HG03571 (cell line): ENCODE data around the gene FAHD2A.
"Not testable (repeated sequence)": the region's sequence is repeated elsewhere in the genome, so short reads cannot be mapped to it uniquely, and the experiment has no call there.

Experiments used
- ATAC-seq: cut with Tn5 transposase; IDR thresholded peaks from one replicate; pipeline ENCODE4 v1.9.1; 2021; ENCODE audit not compliant: unreplicated experiment

FAHD2A gene

GRCh38 chr2:95433973-95434372 lies 31.5 kb downstream of the FAHD2A start:
- ATAC-seq, result not testable (repeated sequence)

GRCh38 chr2:95434507-95435076 lies 32.1 kb downstream of the FAHD2A start:
- not testable (repeated sequence) for ATAC-seq

GRCh38 chr2:95435162-95435871 lies 32.8 kb downstream of the FAHD2A start:
- ATAC-seq, result not testable (repeated sequence)

- not testable (repeated sequence) for ATAC-seq
These were observed 33.3 kb downstream of the FAHD2A start for GRCh38 chr2:95435872-95436209.

GRCh38 chr2:95442474-95443099 lies 40.1 kb downstream of the FAHD2A start:
- ATAC-seq, result not testable (repeated sequence)

GRCh38 chr2:95445317-95445716 lies 42.8 kb downstream of the FAHD2A start:
- not testable (repeated sequence) for ATAC-seq

GRCh38 chr2:95463292-95463691 lies 60.8 kb downstream of the FAHD2A start:
- ATAC-seq, result not testable (repeated sequence)
